Lung (tissue), 12 donors: ENCODE data around the gene FGF12. TPM values are rescaled to one million over a fixed set of nuclear protein-coding genes. Genes with fewer than 3 reads are reported as not detected.

Source experiments
- ATAC-seq: fragments of 200-7000 bp; cut with Tn5 transposase; one replicate; pipeline ENCODE4 v1.9.1; 2020; ENCODE audit warnings: moderate number of reproducible peaks; ENCODE audit not compliant: insufficient read depth, low FRiP score
- DNase-seq, 3 donors: peaks; one replicate each; pipeline ENCODE4 v3.0.0-alpha.2; 2013 to 2017
- H3K27ac ChIP-seq, 2 donors: one replicate each; pipeline ENCODE4 v1.5.1; 2013; ENCODE audit warnings: mild to moderate bottlenecking in 2 of 2, moderate library complexity in 2 of 2, control low read depth in 1 of 2, inconsistent platforms in 1 of 2, low read depth in 1 of 2, low read length in 1 of 2
- H3K27me3 ChIP-seq, 3 donors: one replicate each; pipeline ENCODE4 v1.5.1; 2013; ENCODE audit warnings: low read length in 2 of 3; ENCODE audit not compliant: control insufficient read depth in 3 of 3, insufficient read depth in 3 of 3
- H3K36me3 ChIP-seq, 4 donors: one replicate each; pipeline ENCODE4 v1.5.1; 2013; ENCODE audit warnings: low read length in 4 of 4, mild to moderate bottlenecking in 1 of 4, moderate library complexity in 1 of 4; ENCODE audit not compliant: control insufficient read depth in 4 of 4, insufficient read depth in 4 of 4
- H3K4me1 ChIP-seq, 5 donors: one replicate each; pipeline ENCODE4 v1.5.1; 2013; ENCODE audit warnings: low read length in 5 of 5, mild to moderate bottlenecking in 2 of 5, moderate library complexity in 1 of 5; ENCODE audit not compliant: control insufficient read depth in 5 of 5, insufficient read depth in 5 of 5
- H3K4me3 ChIP-seq: one replicate; pipeline ENCODE4 v1.5.1; 2013; ENCODE audit warnings: mild to moderate bottlenecking, control low read depth, moderate library complexity
- H3K9ac ChIP-seq, 2 donors: one replicate each; pipeline ENCODE4 v1.5.1; 2013; ENCODE audit warnings: low read length in 2 of 2, control low read depth in 1 of 2; ENCODE audit not compliant: insufficient read depth in 1 of 2
- H3K9me3 ChIP-seq, 4 donors: one replicate each; pipeline ENCODE4 v1.5.1; 2013; ENCODE audit warnings: low read length in 3 of 4, mild to moderate bottlenecking in 1 of 4, moderate library complexity in 1 of 4; ENCODE audit not compliant: control insufficient read depth in 4 of 4, insufficient read depth in 3 of 4
- CTCF ChIP-seq: IDR thresholded peaks from 2 replicates; pipeline ENCODE4 v1.5.1; 2012; ENCODE audit warnings: mild to moderate bottlenecking; ENCODE audit errors: control extremely low read depth, extremely low read depth
- WGBS, 2 donors: extraction: QIAGEN DNeasy Blood & Tissue Kit; methylation state at CpG; one replicate each; pipeline ENCODE4 v1.1.7; 2013; 5-methylcytosine and 5-hydroxymethylcytosine counted together
- polyA plus RNA-seq, 2 donors: library from polyadenylated mRNA; stranded (reverse); fragments of 200-250 nt; gene quantifications; one replicate each; pipeline ENCODE4 v1.2.1, GENCODE V29; 2013
- total RNA-seq, 2 donors: library from RNA; depleted of rRNA in 1 of 2; stranded (reverse); fragments of >200 nt in 1 of 2; gene quantifications; one replicate each; pipeline ENCODE4 v1.2.1, GENCODE V29; 2014 to 2021
- donor health status: control.
- donor health status: control.
- donor health status: Bipolar disorder and iron deficiency.
- donor health status: healthy.
- donor health status: DM: yes; HTN: yes; CAD: no.

Gene FGF12
- total and polyA plus RNA-seq, 4 donors, result 0.23 to 6.0 (median 1.7) TPM

- Histone ChIP-seq H3K4me3 (no peak overlapping the region), H3K36me3 (no peaks in the 10 kb centered on the region), H3K9ac (no peak overlapping the region), H3K27me3 (no peaks in the 10 kb centered on the region), H3K4me1 (no peaks in the 10 kb centered on the region), H3K27ac (peak overlapping the region in 1 of 2 donors; percentile 9), H3K9me3 (no peaks in the 10 kb centered on the region)
- DNase-seq, result no peak
- no peak for ATAC-seq
- TF ChIP-seq CTCF, result no peak
- WGBS, 2 donors, result 73 to 84% methylated on average over 4 of the region's 4 CpGs
Observed at GRCh38 chr3:192392986-192393385, 334.4 kb downstream of the FGF12 start.

GRCh38 chr3:192382861-192383260, 344.5 kb downstream of the FGF12 start:
- peaks cover 0 to 2% (median 0%) of the 10 kb centered on the region in 5 donors for H3K4me1 ChIP-seq

GRCh38 chr3:192373586-192373985, 353.8 kb downstream of the FGF12 start:
- no peak for TF ChIP-seq CTCF
- Histone ChIP-seq H3K27me3 (no peaks in the 10 kb centered on the region), H3K4me1 (peaks cover 0 to 3% (median 0%) of the 10 kb centered on the region in 5 donors), H3K4me3 (no peak overlapping the region), H3K9me3 (no peaks in the 10 kb centered on the region), H3K36me3 (no peaks in the 10 kb centered on the region), H3K27ac (no peak overlapping the region), H3K9ac (no peak overlapping the region)
- DNase-seq, result no peak
- ATAC-seq, result no peak
- WGBS, 2 donors, result 87 to 92% methylated on average over 2 of the region's 2 CpGs

More at GRCh38 chr3:192382861-192383260, 344.5 kb downstream of the FGF12 start:
- Histone ChIP-seq H3K9me3 (no peaks in the 10 kb centered on the region), H3K9ac (no peak overlapping the region), H3K4me3 (no peak overlapping the region), H3K27me3 (peaks cover 0 to 3% (median 0%) of the 10 kb centered on the region in 3 donors), H3K27ac (no peak overlapping the region), H3K36me3 (no peaks in the 10 kb centered on the region)
- WGBS, 2 donors, result 35 to 42% methylated on average over 2 of the region's 2 CpGs
- DNase-seq, result no peak
- TF ChIP-seq CTCF, result no peak
- no peak for ATAC-seq

- H3K27ac ChIP-seq, result no peak overlapping the region
- no peaks in the 10 kb centered on the region for H3K9me3 ChIP-seq
- H3K36me3 ChIP-seq, result no peaks in the 10 kb centered on the region
- 72 to 80% methylated on average over 6 of the region's 6 CpGs for WGBS, 2 donors
- no peak overlapping the region for H3K9ac ChIP-seq
- H3K27me3 ChIP-seq, result no peaks in the 10 kb centered on the region
- no peak for TF ChIP-seq CTCF
- ATAC-seq (no peak), DNase-seq (no peak)
- no peak overlapping the region for H3K4me3 ChIP-seq
- peaks cover 0 to 3% (median 0%) of the 10 kb centered on the region in 5 donors for H3K4me1 ChIP-seq
Observed at GRCh38 chr3:192373032-192373431, 354.3 kb downstream of the FGF12 start.
